MCF 10A (cell line): Measurements from ENCODE around the gene GSC2. TPM values are rescaled to one million over a fixed set of nuclear protein-coding genes. Genes with fewer than 3 reads are reported as not detected.

ENCODE experiments used
- BruUV-seq: library from RNA; stranded (reverse); fragments of 400-500 nt; replicated peaks from 2 replicates; lab custom pipeline; 2021; lab: Mats Ljungman, UMichigan
- CTCF ChIA-PET: fragments of 300-600 bp; sonication (Branson Sonifier 250); formaldehyde crosslinking; extraction: SDS; loops from one replicate; lab custom pipeline; 2021; ENCODE audit warnings: antibody characterized with exemption, inconsistent platforms; lab: Yijun Ruan, JAX
- POLR2A ChIA-PET: fragments of 300-600, 350-650 bp; sonication (Branson Sonifier 250); formaldehyde crosslinking; extraction: SDS; loops from one replicate; lab custom pipeline; 2020; ENCODE audit warnings: antibody characterized with exemption, inconsistent platforms; lab: Yijun Ruan, JAX
- DNase-seq: peaks from one replicate; pipeline ENCODE4 v3.0.0-alpha.2; 2018; ENCODE audit not compliant: unreplicated experiment
- H3K27ac Mint-ChIP-seq: one replicate; pipeline ENCODE4 v1.8.0; 2022; ENCODE audit warnings: mild to moderate bottlenecking, low read depth, mixed read lengths; ENCODE audit not compliant: unreplicated experiment
- H3K27me3 Mint-ChIP-seq: one replicate; pipeline ENCODE4 v1.8.0; 2022; ENCODE audit warnings: mixed read lengths; ENCODE audit not compliant: insufficient read depth, unreplicated experiment
- H3K36me3 Mint-ChIP-seq: one replicate; pipeline ENCODE4 v1.8.0; 2022; ENCODE audit warnings: mild to moderate bottlenecking, moderate library complexity, mixed read lengths; ENCODE audit not compliant: insufficient read depth, unreplicated experiment
- H3K4me1 Mint-ChIP-seq: one replicate; pipeline ENCODE4 v1.8.0; 2022; ENCODE audit warnings: mixed read lengths; ENCODE audit not compliant: insufficient read depth, unreplicated experiment
- H3K4me3 Mint-ChIP-seq: one replicate; pipeline ENCODE4 v1.8.0; 2022; ENCODE audit warnings: mild to moderate bottlenecking, moderate library complexity, mixed read lengths; ENCODE audit not compliant: unreplicated experiment
- H3K9me3 Mint-ChIP-seq: one replicate; pipeline ENCODE4 v1.8.0; 2022; ENCODE audit warnings: mixed read lengths; ENCODE audit not compliant: unreplicated experiment
- CTCF ChIP-seq: fragments of 200-600 bp; IDR thresholded peaks from one replicate; pipeline ENCODE4 v1.8.0; 2022; ENCODE audit warnings: antibody characterized with exemption, mild to moderate bottlenecking; ENCODE audit not compliant: unreplicated experiment
- intact Hi-C: fragments of 100-400 bp; cut with micrococcal nuclease; formaldehyde crosslinking; loops from 2 replicates; pipeline ENCODE4 v1.14.1; 2022
- total RNA-seq: library from RNA; stranded (reverse); gene quantifications from 2 replicates; pipeline ENCODE4 v1.2.3, GENCODE V29; 2022

GSC2 gene
- total RNA-seq, 1 experiment from 2014 or later: not detected

GRCh38 chr22:19130959-19131684, 19.0 kb downstream of the GSC2 start, which contains the start of gene TSSK2:
Gene TSSK2 (plus strand): TSS chr22:19131308. CDS start chr22:19131400, 92 bp downstream.
- Mint-ChIP-seq H3K4me3 (no peak within 1 kb of the TSS), H3K27me3 (no peaks in the 10 kb centered on the region), H3K9me3 (no peaks in the 10 kb centered on the region), H3K4me1 (peaks cover 11% of the 10 kb centered on the region), H3K27ac (no peak within 1 kb of the TSS), H3K36me3 (peaks cover 28% of the 10 kb centered on the region)
- no peak for DNase-seq
- no TSS peak for BruUV-seq
- intact Hi-C loops: no loop called here
- CTCF ChIA-PET: interaction anchor here (1.4 kb wide), 1 partner anchor 14 kb away, joined by 6 read pairs; the partner anchor contains the start of gene ESS2
- no peak for TF ChIP-seq CTCF
- POLR2A ChIA-PET: interaction anchor here (1.2 to 2.5 kb wide), 3 partner anchors 10 to 15 kb away, joined by 4 to 18 read pairs (median 10); partner anchors contain the start of genes DGCR2 and ESS2

DNA sequence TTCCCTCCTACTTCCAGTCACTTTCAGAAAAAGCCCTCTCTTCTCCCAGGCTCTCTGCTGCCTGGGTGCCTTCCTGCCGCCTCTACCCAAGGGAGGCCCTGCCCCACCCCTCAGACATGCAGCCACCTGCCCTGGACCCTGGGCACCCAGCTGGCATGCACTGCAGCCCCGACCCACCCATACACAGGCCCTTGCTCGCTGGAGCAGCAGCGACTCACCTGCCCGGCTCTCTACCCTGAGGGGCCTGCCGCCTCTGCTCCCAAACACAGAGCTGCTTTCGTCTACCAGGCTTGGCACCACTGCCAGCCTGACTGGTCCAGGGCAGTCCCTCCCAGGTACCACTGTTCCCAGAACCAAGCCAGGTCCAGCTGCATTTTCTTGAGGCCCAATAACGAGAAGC, 20.2 kb downstream of the GSC2 start:
- DNase-seq: peak; percentile 50
- no TSS peak for BruUV-seq
- CTCF ChIA-PET: interaction anchor here (0.6 to 1.1 kb wide), 4 partner anchors 14 to 972 kb away, joined by 3 to 7 read pairs (median 4); partner anchors contain the start of gene ESS2

DNA sequence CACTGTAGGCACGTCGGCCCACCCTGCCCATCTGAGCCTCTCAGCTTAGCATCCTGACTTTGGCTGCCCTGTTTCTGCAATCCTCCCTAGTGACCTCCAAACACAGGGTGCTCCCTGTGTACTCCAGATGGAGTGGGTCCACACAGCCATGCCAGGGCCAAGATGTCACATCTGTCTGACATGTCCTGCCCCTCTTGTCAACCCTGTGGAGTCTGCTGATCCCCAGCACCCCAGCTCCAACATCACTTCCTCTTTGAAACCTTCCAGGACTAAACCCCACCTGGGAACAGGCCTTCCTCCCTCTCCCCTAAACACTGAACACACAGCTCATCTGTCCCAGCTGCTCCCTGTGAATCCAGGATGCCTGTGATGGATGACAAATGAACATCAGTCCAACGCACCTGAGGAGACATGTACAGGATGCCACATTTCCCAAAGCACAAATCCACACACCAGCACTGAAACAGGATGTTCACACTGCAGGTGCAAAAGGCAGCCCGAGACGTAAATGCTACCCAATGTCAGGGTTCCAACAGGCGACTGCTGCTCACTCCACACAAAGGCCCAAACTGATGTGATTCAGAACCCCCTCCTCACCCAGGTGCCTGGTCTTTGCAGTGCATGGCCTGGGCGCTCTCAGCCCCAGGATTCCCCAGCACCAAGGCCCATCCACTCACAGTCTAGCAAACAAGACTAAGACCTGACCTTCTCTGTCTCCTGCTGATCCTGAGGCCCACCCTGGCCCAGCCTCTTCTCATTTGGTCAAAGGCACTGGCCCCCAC, 21.0 kb downstream of the GSC2 start:
- Mint-ChIP-seq H3K36me3 (peaks cover 21% of the 10 kb centered on the region), H3K27me3 (no peaks in the 10 kb centered on the region), H3K27ac (no peak overlapping the region), H3K9me3 (no peaks in the 10 kb centered on the region), H3K4me3 (no peak overlapping the region), H3K4me1 (peaks cover 11% of the 10 kb centered on the region)
- intact Hi-C loops: no loop called here
- no peak for TF ChIP-seq CTCF
- DNase-seq: no peak
- CTCF ChIA-PET: interaction anchor here (0.6 to 1.1 kb wide), 4 partner anchors 15 to 512 kb away, joined by 3 to 7 read pairs (median 4); partner anchors contain the start of gene ESS2
- no TSS peak for BruUV-seq
- POLR2A ChIA-PET: interaction anchor here (0.6 to 2.5 kb wide), 4 partner anchors 8 to 58 kb away, joined by 3 to 18 read pairs (median 6); partner anchors contain the start of genes DGCR2 and ESS2

More for the DNA sequence above, 20.2 kb downstream of the GSC2 start:
- TF ChIP-seq CTCF: no peak
- Mint-ChIP-seq H3K4me3 (no peak overlapping the region), H3K27me3 (no peaks in the 10 kb centered on the region), H3K36me3 (peaks cover 21% of the 10 kb centered on the region), H3K4me1 (peaks cover 11% of the 10 kb centered on the region), H3K27ac (no peak overlapping the region), H3K9me3 (no peaks in the 10 kb centered on the region)
- POLR2A ChIA-PET: interaction anchor here (0.7 to 2.5 kb wide), 5 partner anchors 8 to 57 kb away, joined by 3 to 18 read pairs (median 4); partner anchors contain the start of genes DGCR2 and ESS2
- intact Hi-C loops: no loop called here
